Lower leg skin (tissue), 4 donors: ENCODE data around the gene PTCH1. TPM values are rescaled to one million over a fixed set of nuclear protein-coding genes. Genes with fewer than 3 reads are reported as not detected.

ENCODE experiments used
- DNase-seq, 2 donors: peaks; one replicate each; pipeline ENCODE4 v3.0.0-alpha.2; 2019; ENCODE audit warnings: low spot score in 2 of 2
- H3K4me3 ChIP-seq: fragments of 200-600 bp; sonication (generic); 2 replicates; pipeline ENCODE4 v1.5.1; 2017; ENCODE audit warnings: mild to moderate bottlenecking, low read depth; ENCODE audit not compliant: poor library complexity, severe bottlenecking
- CTCF ChIP-seq, 3 donors: fragments of 450-650 bp; IDR thresholded peaks; one replicate each; pipeline ENCODE4 v1.5.1; 2016; ENCODE audit warnings: antibody characterized with exemption in 3 of 3, mild to moderate bottlenecking in 3 of 3, moderate library complexity in 2 of 3
- POLR2A ChIP-seq, 2 donors: fragments of 450-650 bp; IDR thresholded peaks; one replicate each; pipeline ENCODE4 v1.6.1; 2016 to 2017; ENCODE audit warnings: antibody characterized with exemption in 2 of 2, mild to moderate bottlenecking in 1 of 2, moderate library complexity in 1 of 2
- WGBS, 2 donors: methylation state at CpG; one replicate each; pipeline ENCODE4 v1.1.5; 2018; 5-methylcytosine and 5-hydroxymethylcytosine counted together
- intact Hi-C: fragments of 100-400 bp; cut with DNase I; formaldehyde crosslinking; loops from one replicate; pipeline ENCODE4 v1.15.0; 2023; ENCODE audit warnings: low total_unique reads
- total RNA-seq, 4 donors: library from RNA; depleted of rRNA; stranded (reverse); fragments of >200 nt; gene quantifications; one replicate each; pipeline ENCODE4 v1.1.0, GENCODE V29; 2016

Gene PTCH1
- total RNA-seq, 4 donors from 2014 or later, result 16.5 to 25.6 (median 20.9) TPM

GRCh38 chr9:95494416-95495371 lies 22.1 kb downstream of the PTCH1 start:
- DNase-seq, result peak in 1 of 2 donors; percentile 89
- intact Hi-C loops, result no loop called here
- no peak for TF ChIP-seq POLR2A (IDR thresholded peaks at IDR 0.05)
- no peak overlapping the region for H3K4me3 ChIP-seq
- 75 to 87% methylated on average over 29 of the region's 29 CpGs for WGBS, 2 donors

- WGBS, 2 donors, result 94 to 95% methylated on average over 26 of the region's 26 CpGs
- intact Hi-C loops, result no loop called here
- TF ChIP-seq POLR2A (IDR thresholded peaks at IDR 0.05) (no peak), CTCF (IDR thresholded peaks at IDR 0.05) (no peak)
- peak in 1 of 2 donors; percentile 82 for DNase-seq
- H3K4me3 ChIP-seq, result no peak overlapping the region
Measured at GRCh38 chr9:95494022-95494415, 22.8 kb downstream of the PTCH1 start.

GRCh38 chr9:95493402-95493801 lies 23.4 kb downstream of the PTCH1 start:
- no peak for DNase-seq
- intact Hi-C loops, result no loop called here
- H3K4me3 ChIP-seq, result no peak overlapping the region
- WGBS, 2 donors, result 93 to 94% methylated on average over 5 of the region's 5 CpGs
- TF ChIP-seq CTCF (IDR thresholded peaks at IDR 0.05), result no peak
- TF ChIP-seq POLR2A (IDR thresholded peaks at IDR 0.05), result no peak

- no peak for DNase-seq
- 79 to 82% methylated on average over 8 of the region's 8 CpGs for WGBS, 2 donors
- TF ChIP-seq CTCF (IDR thresholded peaks at IDR 0.05) (no peak), POLR2A (IDR thresholded peaks at IDR 0.05) (no peak)
- H3K4me3 ChIP-seq, result no peak overlapping the region
- intact Hi-C loops, result no loop called here
Measured at GRCh38 chr9:95491543-95492320, 25.0 kb downstream of the PTCH1 start.

- 76 to 84% methylated on average over 5 of the region's 5 CpGs for WGBS, 2 donors
- DNase-seq, result no peak
- intact Hi-C loops, result no loop called here
- no peak overlapping the region for H3K4me3 ChIP-seq
- no peak for TF ChIP-seq CTCF (IDR thresholded peaks at IDR 0.05)
- no peak for TF ChIP-seq POLR2A (IDR thresholded peaks at IDR 0.05)
Measured at GRCh38 chr9:95488954-95489353, 27.8 kb downstream of the PTCH1 start.

GRCh38 chr9:95486318-95486717 lies 30.5 kb downstream of the PTCH1 start:
- 73 to 79% methylated on average over 5 of the region's 5 CpGs for WGBS, 2 donors
- no peak for DNase-seq
- no peak overlapping the region for H3K4me3 ChIP-seq
- TF ChIP-seq CTCF (IDR thresholded peaks at IDR 0.05) (no peak), POLR2A (IDR thresholded peaks at IDR 0.05) (no peak)
- intact Hi-C loops, result no loop called here
